CD4-positive, alpha-beta T cell treated with Interleukin-15 for 1 hour (primary cell): ENCODE results near the gene KPNA2.
"Not testable (repeated sequence)": the region's sequence is repeated elsewhere in the genome, so short reads cannot be mapped to it uniquely, and the experiment has no call there.

Experiments
- DNase-seq: peaks from one replicate; pipeline ENCODE4 v3.0.0-alpha.2; 2020

Gene KPNA2

DNA sequence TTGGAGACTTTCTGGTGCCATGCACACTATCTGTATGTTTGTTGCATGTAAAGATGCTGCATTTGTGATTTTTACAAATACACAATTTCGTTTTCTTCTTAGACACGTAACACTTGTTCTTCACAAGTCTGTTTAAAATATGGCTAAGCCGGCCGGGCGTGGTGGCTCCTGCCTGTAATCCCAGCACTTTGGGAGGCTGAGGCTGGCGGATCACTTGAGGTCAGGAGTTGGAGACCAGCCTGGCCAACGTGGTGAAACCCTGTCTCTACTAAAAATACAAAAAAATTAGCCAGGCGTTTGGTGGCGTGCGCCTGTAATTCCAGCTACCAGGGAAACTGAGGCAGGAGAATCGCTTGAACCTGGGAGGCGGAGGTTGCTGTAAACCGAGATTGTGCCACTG is 14.7 kb upstream of the KPNA2 start:
- not testable (repeated sequence) for DNase-seq

- DNase-seq = no peak
Observed at GRCh38 chr17:68021963-68022362, 13.6 kb upstream of the KPNA2 start.

GRCh38 chr17:68022547-68022946 is 13.0 kb upstream of the KPNA2 start:
- not testable (repeated sequence) for DNase-seq

GRCh38 chr17:68029512-68030215 is 5.9 kb upstream of the KPNA2 start:
- DNase-seq = no peak

- no peak for DNase-seq
Observed at GRCh38 chr17:68033636-68034451, 1.7 kb upstream of the KPNA2 start.

- DNase-seq = no peak
Observed at GRCh38 chr17:68034452-68034776, 1.1 kb upstream of the KPNA2 start.

DNA sequence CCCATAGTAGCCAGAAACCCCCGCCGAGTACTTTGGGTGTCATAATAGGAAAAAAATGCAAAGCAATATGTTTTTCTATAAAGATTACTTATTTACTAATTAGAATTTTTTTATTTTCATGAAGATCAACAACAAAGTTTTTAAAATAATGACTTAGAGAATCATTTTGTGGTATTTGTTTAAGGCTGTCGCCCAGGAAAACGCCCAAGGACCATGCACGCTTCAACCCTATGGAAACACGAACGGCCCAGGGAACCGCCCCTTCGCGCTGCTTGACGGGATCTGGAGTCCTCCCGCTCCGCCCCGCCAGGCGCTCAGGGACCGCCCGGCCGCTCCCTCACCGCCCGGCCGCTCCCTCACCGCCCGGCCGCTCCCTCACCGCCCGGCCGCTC is 408 bp upstream of the KPNA2 start:
- no peak for DNase-seq

GRCh38 chr17:68036304-68037147 is 991 bp downstream of the KPNA2 start:
- no peak for DNase-seq

DNA sequence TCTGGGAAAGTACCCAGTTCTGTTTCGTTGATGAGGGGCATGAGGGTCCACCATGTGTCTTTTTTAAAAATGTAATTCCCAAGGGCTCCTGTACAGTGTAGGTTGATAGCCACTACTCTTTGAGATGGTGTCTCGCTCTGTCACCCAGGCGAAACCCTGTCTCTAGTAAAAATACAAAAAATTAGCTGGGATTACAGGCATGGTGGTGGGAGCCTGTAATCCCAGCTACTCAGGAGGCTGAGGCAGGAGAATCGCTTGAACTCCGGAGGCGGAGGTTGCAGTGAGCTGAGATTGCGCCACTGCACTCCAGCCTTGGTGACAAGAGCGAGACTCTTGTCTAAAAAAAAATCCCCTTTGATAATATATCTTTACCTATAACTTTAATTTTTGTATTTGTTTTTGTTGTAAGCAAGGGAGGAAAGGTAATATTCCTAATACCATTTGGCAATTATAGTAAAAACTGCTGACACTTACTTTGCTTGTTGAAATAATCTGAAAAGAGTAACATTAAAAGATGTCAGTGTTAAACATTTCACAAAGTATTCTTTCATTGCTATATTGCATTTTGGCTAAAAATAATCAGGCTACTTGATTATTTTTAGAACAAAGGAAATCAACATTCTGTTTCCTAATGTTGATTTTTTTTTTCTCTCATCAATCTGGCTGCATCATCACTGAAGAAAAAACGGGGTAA is 11.8 kb downstream of the KPNA2 start:
- no peak for DNase-seq

DNA sequence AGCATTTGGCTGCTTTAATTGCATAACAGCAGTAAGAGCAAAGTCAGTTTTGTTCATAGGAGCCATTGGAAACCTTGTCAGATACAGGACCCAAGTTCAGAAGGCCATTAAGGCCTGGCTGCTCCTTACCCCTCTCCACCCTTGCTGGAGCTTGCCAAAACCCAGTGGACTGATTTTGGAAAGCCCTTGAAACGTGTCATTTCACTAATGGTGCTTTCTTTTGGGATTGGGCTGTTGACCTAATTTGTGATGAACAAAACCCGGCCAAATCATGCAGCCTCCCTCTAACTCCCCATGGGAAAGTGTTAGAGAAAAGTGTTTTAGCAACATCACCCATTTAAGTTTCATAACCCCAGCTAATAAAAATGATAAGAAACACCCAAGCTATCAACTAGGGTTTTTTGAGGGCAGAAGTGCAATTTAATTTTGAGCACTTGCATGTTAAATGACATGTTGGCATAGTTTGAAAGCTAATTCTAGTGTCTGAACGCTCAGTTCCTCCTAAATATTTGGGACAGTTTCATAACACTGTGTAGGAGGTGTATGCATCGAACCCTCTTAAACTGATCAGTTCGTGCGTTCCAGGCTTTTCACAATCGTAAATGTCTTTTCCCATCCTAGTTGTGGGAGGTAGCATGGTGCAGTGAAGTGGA is 12.5 kb downstream of the KPNA2 start:
- not testable (repeated sequence) for DNase-seq

DNA sequence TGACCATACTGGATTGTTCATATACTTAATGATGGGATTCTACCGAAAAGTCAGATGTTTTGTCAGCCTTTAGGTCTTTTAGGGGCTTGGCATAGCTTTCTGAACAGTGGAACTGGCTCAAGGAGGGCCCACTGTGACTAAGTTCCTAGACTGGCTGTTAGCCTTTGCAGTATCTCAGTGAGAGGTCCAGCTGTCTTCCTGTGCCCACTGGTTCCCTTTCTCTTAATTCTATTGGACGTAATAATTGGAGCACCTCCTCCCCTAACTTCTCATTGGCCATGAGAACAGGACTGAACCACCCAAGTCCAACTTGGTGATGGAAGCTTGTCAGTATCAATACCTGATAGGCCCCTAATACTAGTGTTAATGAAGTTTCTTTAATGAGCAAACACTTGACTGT is 13.5 kb downstream of the KPNA2 start:
- no peak for DNase-seq

GRCh38 chr17:68049812-68050437 is 14.4 kb downstream of the KPNA2 start:
- not testable (repeated sequence) for DNase-seq

- DNase-seq = not testable (repeated sequence)
Observed at GRCh38 chr17:68051321-68052312, 16.1 kb downstream of the KPNA2 start.

DNA sequence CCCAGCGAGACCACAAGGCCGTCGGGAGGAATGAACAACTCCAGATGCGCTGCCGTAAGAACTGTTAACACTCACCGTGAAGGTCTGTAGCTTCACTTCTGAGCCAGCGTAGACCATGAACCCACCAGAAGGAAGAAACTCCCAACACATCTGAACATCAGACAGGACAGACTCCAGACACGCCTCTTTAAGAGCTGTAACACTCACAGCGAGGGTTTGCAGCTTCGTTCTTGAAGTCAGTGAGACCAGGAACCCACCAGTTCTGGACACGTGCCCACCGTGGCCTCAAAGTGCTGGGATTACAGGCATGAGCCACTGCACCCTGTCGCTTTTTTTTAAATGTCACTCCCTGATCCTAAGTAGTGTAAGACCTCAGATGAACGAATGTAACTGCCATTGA is 17.3 kb downstream of the KPNA2 start:
- DNase-seq = no peak

- no peak for DNase-seq
Observed at GRCh38 chr17:68053231-68054013, 17.9 kb downstream of the KPNA2 start.

- DNase-seq = no peak
Observed at GRCh38 chr17:68054296-68054900, 18.9 kb downstream of the KPNA2 start.

DNA sequence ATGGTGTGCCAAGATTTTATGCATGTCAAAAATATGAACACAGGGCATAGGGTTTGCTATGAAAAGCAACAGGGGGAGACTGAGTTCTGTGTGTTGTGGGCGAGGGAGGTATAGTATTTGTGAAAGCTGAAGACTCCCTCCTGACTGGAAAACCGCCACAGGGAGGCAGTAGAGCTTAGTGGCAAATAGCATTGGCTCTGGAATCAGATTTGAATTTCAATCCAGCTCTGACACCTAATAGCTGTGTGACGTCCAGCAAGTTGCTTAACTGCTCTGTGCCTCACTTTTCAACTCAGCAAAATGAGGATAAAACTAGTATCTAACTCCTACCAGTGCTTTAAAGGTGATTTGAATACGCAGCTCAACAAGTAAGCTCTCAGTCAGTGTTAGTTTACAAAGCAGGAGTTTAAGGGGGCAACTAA is 22.0 kb downstream of the KPNA2 start:
- DNase-seq = peak; percentile 47

DNA sequence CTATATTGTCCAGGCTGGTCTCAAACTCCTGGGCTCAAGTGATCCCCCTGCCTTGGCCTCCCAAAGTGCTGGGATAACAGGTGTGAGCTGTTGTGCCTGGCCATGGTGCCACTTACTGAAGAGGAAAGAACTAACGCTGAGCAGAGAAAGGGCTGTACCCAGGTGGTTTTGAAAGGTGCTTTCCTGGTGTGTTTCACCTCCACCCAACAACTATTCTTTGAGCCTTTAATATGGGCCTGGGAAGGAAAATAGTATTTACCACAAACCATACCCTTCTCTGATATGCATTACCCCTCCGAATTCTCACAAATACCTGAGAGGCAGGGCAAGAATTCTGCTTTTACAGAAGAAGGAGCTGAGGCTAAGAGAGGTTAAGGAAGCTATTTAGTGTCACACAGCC is 24.8 kb downstream of the KPNA2 start:
- DNase-seq = no peak
